HL-60 (cell line): ENCODE results near the gene HADH.
"Not testable (repeated sequence)": the region's sequence is repeated elsewhere in the genome, so short reads cannot be mapped to it uniquely, and the experiment has no call there.

Experiments
- DNase-seq, 2 experiments: peaks; one replicate each; pipeline ENCODE4 v3.0.0-alpha.2; 2010 to 2020; ENCODE audit warnings: low read depth in 1 of 2, low spot score in 1 of 2
- H3K27ac ChIP-seq: fragments of 250-450 bp; sonication (Bioruptor Pico); replicated peaks from 2 replicates; pipeline ENCODE4 v1.5.1; 2020; ENCODE audit warnings: mild to moderate bottlenecking, moderate library complexity
- H3K27me3 ChIP-seq: fragments of 250-450 bp; sonication (Bioruptor Pico); 2 replicates; pipeline ENCODE4 v1.5.1; 2021; ENCODE audit warnings: mild to moderate bottlenecking, moderate library complexity; ENCODE audit not compliant: insufficient read depth, poor library complexity, severe bottlenecking
- H3K4me3 ChIP-seq: replicated peaks from 2 replicates; pipeline ENCODE4 v1.5.1; 2011; ENCODE audit warnings: mild to moderate bottlenecking, control low read depth, low read length; ENCODE audit not compliant: insufficient read depth
- CTCF ChIP-seq: IDR thresholded peaks from one replicate; pipeline ENCODE4 v1.5.1; 2011; ENCODE audit warnings: low read length, control low read depth, inconsistent platforms; ENCODE audit not compliant: insufficient read depth
- GABPA ChIP-seq: IDR thresholded peaks from 2 replicates; pipeline ENCODE4 v1.6.1; 2012; ENCODE audit warnings: low read depth
- POLR2AphosphoS5 ChIP-seq: IDR thresholded peaks from 2 replicates; pipeline ENCODE4 v1.6.1; 2012; ENCODE audit warnings: low read depth
- SPI1 ChIP-seq: IDR thresholded peaks from 2 replicates; pipeline ENCODE4 v1.6.1; 2012; ENCODE audit warnings: low read depth, mild to moderate bottlenecking, borderline replicate concordance
- TF ChIP-seq, protein P1 (sequence below): IDR thresholded peaks from 2 replicates; pipeline ENCODE4 v1.6.1; 2012; ENCODE audit warnings: low read depth; ENCODE audit not compliant: insufficient replicate concordance

The HADH gene

GRCh38 chr4:108048157-108048556, 58.5 kb downstream of the HADH start:
- no peak for DNase-seq
- H3K4me3 ChIP-seq: no peak overlapping the region
- H3K27me3 ChIP-seq: no peaks in the 10 kb centered on the region
- TF ChIP-seq CTCF: no peak
- TF ChIP-seq SPI1: no peak
- TF ChIP-seq POLR2AphosphoS5: no peak
- TF ChIP-seq, protein P1, sequence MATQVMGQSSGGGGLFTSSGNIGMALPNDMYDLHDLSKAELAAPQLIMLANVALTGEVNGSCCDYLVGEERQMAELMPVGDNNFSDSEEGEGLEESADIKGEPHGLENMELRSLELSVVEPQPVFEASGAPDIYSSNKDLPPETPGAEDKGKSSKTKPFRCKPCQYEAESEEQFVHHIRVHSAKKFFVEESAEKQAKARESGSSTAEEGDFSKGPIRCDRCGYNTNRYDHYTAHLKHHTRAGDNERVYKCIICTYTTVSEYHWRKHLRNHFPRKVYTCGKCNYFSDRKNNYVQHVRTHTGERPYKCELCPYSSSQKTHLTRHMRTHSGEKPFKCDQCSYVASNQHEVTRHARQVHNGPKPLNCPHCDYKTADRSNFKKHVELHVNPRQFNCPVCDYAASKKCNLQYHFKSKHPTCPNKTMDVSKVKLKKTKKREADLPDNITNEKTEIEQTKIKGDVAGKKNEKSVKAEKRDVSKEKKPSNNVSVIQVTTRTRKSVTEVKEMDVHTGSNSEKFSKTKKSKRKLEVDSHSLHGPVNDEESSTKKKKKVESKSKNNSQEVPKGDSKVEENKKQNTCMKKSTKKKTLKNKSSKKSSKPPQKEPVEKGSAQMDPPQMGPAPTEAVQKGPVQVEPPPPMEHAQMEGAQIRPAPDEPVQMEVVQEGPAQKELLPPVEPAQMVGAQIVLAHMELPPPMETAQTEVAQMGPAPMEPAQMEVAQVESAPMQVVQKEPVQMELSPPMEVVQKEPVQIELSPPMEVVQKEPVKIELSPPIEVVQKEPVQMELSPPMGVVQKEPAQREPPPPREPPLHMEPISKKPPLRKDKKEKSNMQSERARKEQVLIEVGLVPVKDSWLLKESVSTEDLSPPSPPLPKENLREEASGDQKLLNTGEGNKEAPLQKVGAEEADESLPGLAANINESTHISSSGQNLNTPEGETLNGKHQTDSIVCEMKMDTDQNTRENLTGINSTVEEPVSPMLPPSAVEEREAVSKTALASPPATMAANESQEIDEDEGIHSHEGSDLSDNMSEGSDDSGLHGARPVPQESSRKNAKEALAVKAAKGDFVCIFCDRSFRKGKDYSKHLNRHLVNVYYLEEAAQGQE: no peak
- TF ChIP-seq GABPA: no peak
- no peak overlapping the region for H3K27ac ChIP-seq

GRCh38 chr4:108048997-108049396, 59.3 kb downstream of the HADH start:
- Histone ChIP-seq H3K4me3 (no peak overlapping the region), H3K27ac (no peak overlapping the region), H3K27me3 (no peaks in the 10 kb centered on the region)
- DNase-seq: no peak
- TF ChIP-seq GABPA (no peak), POLR2AphosphoS5 (no peak)

GRCh38 chr4:108049406-108049805, 59.7 kb downstream of the HADH start:
- H3K27me3 ChIP-seq: peaks cover under 1% of the 10 kb centered on the region
- no peak for DNase-seq
- no peak overlapping the region for H3K27ac ChIP-seq
- H3K4me3 ChIP-seq: no peak overlapping the region
- TF ChIP-seq GABPA (no peak), CTCF (no peak), SPI1 (no peak), POLR2AphosphoS5 (no peak)
- TF ChIP-seq, protein P1: no peak

GRCh38 chr4:108050166-108051111, 60.8 kb downstream of the HADH start:
- DNase-seq, H3K27me3 ChIP-seq, H3K4me3 ChIP-seq, H3K27ac ChIP-seq: not testable (repeated sequence)
